Kidney tubule cell (primary cell): Measurements from ENCODE around the gene ME2.
"Not testable (repeated sequence)": the region's sequence is repeated elsewhere in the genome, so short reads cannot be mapped to it uniquely, and the experiment has no call there.

Experiments used
- DNase-seq: peaks from one replicate; pipeline ENCODE4 v3.0.0-alpha.2; 2018; ENCODE audit warnings: low spot score

Gene ME2

DNA sequence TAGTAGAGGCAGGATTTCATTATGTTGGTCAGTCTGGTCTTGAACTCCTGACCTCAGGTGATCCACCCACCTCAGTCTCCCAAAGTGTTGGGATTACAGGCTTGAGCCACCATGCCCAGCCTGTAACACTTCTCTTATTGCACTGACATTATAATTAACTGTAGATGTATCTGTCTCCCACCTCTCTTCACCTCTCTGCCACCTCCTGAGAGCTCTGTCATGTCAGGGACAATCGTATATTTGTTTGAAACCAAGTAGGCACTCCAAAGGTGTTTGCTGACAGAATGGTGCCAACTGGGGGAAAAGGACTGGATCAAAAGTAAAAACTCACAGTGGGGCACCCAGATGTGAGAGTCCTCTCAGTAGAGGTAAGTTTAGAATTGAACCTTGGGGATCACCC lies 17.3 kb upstream of the ME2 start:
- no peak for DNase-seq

DNA sequence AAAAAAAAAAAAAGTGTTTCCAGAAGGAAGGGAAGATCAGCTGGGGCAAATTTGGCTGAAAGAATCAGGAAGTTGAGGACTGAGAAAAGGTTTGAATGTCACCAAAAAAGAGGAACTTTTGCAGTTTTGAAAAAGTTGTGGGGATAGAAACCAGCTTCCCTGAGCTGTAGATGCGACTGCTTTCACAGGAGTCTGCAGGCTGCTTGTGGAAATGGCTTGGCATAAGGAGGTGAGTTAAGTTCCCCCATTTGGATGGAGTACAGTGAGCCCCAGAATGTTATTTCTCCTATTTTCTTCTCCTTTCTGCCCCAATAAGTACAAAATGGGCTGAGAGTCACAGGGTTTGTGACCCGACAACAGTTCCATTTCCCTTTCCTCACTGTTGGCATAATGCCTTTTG lies 16.5 kb upstream of the ME2 start:
- DNase-seq, result no peak

DNA sequence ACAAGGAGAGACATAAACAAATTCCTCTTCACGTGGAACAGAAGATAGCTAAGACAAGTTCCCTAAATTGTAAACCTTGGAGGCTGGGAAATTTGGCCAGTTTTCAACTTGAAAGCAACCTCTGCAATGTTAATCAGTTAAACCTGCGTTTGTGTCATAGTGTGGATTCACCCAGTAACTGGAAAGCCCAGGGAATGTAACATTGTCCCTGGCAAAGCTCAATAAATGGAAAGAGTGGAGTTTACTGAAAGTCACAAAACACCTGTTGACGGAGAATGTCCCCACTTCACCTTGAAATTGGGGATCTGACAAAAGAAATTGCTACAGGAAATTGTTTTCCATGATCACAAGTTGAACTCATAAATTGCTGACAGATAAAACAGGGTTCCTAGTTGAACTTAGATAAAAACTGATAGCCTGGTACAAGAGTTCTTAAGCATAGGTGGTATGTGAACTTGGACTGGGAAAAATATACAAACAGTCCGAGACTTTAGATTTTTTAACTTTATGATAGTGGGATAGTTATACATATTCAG lies 15.0 kb upstream of the ME2 start:
- DNase-seq, result no peak

DNA sequence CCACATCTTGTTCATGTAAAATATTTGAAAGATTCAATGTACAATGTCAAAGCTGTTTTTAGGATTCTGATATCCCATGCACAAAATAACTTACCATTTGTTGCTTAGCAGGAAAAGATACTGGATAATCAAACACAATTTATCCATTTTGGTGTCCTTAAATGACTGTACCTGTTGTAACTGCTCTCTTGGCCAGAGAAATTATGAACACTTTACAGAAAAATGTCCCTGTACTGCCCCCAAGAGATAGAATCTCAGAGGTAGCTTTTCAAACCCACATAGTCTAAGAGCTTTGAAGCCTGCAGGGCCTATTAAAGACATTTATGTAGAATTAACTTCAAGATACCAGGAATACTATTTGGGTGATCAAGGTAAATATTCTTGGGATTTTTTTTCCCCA lies 12.2 kb upstream of the ME2 start:
- peak; percentile 34 for DNase-seq

DNA sequence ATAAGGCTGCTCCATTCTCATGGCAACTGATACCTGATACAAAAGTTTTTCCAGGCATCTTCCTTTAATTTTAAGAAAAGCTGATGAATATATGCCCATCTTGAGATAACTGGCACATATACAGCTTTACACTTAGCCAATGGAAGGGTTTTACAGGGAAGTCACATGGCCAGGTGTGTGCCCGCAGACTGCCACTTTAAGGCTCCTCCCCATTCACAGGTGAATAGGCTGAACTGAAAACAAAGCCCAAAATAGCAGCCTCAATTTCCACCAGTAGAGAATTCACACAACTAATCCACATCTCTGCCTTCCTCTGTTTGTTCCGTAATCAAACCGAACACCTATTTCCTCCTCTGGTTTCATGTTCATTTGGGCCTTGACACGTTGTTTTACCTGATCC lies 9.8 kb upstream of the ME2 start:
- DNase-seq, result no peak

DNA sequence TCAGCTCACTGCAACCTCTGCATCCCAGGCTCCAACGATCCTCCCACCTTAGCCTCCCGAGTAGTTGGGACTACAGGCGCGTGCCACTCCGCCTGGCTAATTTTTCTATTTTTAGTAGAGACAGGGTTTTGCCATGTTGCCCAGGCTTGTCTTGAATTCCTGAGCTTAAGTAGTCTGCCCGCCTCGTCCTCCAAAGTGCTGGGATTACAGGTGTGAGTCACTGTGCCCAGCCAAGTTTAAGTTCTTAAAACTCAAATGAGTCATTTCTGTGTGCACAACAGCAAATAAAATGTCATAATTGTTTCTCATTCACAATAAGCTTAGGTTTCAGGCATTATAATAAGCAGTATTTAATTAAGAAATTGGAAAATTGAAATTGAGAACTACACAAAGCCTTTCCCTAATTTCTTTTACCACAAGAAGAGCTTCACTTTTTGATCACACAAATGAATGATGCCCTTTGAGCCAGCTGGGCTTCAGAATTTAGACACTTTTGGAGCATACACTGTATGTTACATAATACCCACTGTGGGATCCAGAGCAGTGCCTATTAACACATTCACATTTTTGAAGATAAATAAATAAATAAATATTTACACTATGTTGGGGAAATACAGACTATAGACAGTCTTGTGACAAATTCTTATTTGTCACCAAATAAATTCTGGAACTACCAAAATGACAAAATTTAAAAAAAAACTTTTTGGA lies 8.6 kb upstream of the ME2 start:
- peak; percentile 93 for DNase-seq

DNA sequence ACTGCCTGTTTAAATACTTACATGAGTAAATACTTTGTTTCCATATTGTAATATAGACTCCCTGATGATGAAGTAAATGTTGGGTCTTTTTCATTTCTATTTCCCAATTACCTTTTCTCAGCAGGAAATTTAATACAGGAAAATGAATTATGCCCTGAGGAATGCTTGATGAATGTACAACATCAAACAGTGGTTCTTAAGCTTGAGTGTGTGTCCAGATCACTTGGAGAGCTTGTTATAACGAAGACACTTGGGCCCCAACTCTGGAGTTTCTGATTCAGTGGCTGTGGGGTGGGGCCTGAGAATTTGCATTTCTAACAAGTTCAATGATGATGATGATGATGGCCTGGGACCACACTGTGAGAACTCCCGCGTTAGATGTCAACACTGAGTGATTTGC lies 7.1 kb upstream of the ME2 start:
- no peak for DNase-seq

DNA sequence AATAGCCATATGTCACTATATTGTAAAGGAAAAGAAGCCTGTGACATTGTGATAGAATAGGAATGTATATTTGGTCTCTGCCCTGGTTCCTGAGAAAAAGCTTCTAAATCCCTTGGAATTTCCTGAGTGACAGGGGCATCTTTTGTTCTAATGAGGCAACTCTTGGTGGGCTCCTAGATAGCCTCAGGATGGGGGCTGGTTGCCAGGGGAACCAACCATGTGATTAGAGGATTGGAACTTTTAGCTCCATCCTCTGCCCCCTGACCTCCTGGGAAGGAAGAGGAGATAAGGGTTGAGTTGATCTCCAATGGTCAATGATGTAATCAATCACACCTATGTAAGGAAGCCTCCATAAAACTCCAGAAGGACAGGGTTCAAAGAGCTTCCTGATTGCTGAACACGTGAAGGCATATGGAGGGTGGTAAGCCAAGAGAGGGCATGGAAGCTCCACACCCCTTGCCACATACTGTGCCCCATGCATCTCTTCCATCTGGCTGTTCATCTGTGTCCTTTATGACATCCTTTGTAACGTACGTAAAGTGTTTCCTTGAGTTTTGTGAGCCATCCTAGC lies 2.9 kb upstream of the ME2 start:
- DNase-seq, result no peak

DNA sequence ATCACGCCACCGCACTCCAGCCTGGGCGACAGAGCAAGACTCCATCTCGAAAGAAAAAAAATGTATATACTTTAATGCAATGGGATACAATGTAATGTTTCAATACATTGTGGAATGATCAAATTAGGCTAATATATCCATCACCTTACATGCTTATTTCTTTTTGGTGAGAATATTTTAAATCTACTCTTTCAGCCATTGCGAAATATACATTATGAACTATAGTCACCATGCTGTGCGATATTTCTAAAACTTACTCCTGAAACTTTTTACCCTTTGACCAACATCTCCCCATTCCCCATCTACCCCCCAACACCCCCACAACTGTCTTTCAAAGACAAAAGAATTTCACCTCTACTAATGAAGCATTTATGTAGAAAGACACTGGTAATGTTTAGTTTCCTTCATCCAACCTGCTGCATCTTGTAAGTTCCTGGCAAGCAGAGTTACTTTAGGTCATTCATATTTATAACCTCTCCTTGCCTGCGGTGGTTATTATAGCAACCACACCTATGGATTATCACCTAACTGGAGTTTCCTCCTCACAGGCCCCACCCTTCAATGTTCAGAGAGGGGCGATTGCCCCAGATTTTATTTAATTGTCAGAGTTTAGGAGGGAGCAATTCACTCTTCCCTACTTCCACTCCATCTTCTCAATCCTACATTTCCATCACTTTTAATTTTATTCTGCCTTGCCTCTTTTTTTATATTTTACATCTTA lies 1.2 kb upstream of the ME2 start:
- DNase-seq, result no peak

DNA sequence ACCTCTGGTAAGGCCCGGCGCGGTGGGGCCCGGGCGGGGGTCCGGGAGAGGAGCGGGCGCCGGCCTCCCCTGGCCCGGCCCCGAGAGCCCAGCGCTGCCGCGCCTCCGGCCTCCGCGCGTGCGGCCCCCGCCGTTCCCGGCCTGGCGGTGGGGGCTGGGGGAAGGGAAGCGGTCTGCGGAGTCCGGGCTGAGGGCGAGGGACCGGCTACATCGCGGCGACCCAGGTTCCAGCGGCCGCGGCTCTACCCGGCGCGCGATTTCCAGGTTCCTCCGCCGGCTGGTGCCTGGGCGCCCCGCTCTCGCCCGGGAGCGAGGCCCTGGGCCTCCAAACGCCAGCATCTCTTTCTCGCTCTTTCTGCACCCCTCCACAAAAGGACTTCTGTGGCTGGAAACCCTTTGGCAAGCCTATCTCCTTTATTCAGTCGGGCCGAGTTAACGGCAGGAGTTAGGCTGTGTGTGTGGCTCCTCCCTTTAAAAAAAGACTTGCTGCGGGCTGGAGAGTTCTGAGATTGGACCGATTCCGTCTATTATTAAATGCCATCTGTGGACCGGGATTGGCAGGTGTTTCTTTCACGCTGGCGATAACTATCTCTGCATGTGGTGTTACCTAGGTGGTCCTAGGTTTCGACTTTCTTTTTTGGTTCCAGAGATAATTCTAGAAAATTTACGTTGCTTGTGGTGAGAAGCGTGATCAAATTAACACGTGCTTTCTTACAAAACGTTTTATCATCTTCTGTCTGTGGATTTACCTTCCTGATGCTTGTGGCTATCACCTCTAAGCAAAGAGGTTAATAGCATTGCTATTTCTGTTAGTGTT lies 592 bp downstream of the ME2 start:
- peak; percentile 47 for DNase-seq

DNA sequence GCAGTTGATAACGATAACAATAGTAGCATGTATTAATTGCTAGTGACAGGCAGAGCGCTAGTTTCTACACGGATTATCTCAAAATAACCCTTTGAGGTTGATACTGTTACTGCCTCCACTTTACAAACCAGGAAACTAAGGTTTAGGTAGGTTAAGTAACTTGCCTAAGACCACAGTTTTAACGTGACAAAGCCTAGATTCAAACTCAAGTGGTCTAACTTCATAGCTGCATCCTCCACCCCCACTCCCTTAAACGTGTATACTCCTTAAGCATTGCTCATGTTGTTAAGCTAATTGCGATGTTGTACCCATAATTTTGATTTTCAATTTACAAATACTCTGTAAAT lies 1.2 kb downstream of the ME2 start:
- no peak for DNase-seq

DNA sequence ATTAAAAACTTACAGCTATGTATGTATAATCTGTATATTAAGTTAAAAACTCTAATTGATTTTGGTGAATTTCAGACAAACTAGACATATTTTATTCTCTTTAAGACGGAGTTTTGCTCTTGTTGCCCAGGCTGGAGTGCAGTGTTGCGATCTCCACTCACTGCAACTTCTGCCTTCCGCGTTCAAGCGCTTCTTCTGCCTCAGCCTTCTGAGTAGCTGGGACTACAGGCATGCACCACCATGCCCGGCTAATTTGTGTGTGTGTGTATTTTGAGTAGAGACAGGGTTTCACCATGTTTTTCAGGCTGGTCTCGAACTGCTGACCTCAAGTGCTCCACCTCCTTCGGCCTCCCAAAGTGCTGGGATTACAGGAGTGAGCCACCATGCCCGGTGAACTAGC lies 2.0 kb downstream of the ME2 start:
- not testable (repeated sequence) for DNase-seq

DNA sequence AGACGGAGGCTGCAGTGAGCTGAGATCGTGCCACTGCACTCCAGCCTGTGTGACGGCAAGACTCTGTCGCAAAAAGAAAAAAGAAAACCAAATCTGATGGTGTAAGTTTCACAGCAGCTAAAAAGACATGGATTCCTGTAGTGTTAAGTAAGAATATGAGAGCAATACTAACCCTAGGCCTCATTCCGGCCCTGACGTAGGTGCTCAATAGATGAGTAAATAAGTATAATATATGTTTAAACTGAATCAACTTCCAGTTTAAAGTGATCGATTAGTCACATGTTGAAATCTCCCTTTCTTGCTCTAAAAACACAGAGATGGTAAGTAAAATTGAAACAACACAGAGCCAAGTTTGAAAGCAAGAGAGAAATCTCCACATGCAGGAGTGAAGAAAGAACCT lies 8.0 kb downstream of the ME2 start:
- DNase-seq, result no peak

DNA sequence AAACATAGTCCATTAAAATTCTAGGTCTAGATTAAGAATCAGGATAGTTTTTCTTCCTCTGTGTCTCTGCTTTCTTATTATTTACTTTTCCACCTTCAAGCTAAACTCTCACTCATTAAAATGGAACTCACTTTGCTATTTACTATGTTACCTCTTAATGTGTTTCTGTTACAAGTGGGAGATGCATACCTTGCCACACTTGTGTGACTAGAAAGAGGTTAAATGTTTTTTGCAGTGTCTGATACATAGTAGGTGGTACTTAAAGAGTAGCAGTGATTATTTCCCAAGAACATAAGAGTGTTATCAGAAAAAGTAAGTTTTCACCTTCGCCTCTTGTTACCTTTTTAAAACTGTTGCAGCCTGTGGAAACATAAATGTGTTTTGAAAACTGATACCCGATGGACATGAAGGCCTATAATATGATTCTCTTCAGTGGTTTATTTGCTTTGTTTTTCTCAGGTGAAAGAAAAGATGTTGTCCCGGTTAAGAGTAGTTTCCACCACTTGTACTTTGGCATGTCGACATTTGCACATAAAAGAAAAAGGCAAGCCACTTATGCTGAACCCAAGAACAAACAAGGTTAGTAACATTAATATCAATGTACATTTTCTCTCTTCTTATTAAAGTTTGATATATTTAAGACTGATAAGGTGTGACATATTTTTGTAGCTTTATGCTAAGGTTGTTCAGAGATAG lies 16.6 kb downstream of the ME2 start:
- DNase-seq, result no peak

DNA sequence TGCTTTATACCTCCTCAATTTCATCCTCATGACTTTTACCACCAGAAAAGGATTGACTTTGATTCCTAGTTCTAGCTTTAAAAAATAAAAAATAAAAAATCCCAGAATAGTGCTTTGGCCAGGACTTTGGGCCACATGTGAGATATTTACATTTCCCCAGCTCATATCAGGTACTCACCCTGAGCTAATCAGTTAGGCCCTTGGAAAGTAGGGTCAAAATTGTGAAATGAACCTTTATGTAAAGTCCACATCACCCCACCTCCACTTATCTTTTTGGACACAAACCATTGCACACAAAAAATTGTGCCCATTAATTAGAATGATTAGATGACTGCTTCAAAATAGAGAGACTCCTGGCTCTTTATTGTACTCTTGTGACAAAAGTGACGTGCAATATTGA lies 17.2 kb downstream of the ME2 start:
- DNase-seq, result no peak

DNA sequence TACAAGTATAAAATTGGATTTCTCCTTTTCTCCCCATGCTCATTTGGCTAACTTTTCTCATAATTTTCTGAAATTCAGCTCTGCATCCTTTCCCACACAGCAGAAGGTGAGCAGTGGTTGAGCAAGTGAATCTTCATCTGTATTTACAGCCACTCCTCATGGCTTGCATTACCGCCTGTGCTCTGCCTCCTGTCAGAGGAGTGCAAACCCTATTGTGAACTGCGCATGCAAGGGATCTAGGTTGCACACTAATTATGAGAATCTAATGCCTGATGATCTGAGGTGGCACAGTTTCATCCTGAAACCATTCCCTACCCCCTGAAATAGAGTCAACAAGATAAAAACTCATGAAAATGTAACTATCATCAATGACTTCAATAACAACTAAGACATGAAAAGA lies 20.0 kb downstream of the ME2 start:
- no peak for DNase-seq

DNA sequence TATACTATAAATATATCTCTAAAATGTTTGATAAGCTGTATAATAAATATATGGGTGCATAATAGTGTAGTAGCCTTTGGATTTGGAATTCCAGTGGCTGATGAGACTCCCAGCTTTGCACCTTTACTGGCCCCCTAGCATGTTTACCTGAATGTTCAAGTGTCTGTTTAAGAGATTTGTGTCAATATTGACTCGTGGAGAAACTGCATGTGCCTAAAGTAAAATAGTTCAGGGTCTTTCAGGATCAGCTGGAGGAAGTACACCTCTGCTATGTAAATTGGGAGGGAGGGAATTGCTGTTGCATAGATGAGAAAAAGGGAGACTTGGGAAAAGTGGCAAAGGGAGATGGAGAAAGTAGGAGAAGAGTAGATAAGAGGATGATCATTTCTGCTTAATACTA lies 23.9 kb downstream of the ME2 start:
- no peak for DNase-seq

DNA sequence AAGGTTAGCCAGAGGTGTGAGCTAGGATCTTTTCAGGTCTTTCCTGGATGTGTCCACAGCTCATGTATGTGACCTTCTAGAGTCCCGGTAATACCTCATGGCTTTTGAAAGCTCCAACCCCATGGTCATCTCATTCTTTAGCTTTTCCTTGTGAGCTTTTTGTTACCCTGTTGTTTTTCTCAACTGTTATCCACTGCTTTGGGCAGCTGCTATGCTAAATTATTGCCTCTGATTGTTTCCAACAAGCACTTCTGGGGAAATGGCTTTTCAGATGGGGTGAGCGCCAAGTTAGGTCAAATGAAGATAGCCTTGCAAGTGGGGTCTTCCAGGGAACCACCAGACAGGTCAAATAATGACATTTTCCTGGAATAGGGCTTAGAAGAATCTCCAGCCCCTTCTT lies 27.9 kb downstream of the ME2 start:
- DNase-seq, result no peak

DNA sequence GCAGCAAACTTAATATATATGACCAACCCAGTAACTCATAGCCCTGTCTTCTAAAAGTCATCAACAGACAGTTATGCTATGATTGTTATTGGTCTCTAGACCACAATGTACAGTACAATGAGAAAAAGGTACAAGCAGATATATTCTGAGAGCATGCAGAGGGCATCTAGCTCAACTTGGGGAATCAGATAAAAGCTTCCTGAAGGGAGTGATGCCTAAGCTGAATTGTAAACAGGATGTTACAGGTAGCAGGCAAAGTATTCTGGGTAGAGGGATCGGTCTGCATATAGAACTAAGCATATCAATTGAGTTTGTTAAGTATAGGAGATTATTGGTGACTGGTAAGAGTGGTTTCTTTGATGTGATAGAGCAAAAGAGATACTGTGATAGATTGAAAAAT lies 30.3 kb downstream of the ME2 start:
- no peak for DNase-seq

DNA sequence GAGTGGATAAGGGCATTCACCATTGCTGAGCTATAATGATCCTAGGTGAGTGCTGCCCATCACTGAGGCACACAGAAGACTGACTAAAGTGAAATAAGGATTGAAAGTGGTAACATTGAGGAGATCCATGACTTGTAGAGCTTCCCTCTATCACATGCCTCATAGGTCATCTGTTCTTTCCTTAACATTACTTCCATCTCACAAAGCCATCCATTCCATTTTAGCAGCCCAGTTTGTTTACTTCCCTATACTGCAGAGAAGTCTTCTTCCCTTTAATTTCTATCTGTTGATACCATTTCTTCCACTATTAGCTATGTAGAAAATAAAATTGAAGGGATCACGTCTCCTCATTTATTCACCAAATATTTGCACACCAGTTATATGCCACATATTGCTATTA lies 32.1 kb downstream of the ME2 start:
- DNase-seq, result no peak

DNA sequence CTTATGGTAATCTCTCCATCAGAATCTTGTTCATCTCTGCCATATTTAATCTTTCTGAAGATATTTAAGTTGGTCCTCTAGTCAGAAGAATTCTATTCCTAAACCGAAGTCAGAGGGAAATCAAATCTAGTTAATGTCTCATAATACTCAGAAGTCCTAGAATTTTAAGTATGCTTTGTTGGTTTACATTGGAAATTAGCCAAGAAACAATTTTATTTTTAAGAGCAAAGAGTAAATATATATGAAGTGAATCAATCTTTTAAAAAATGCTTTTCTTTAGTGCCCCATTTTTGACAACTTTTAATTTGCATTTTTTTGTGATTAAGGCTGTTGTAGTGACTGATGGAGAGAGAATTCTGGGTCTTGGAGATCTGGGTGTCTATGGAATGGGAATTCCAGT lies 38.1 kb downstream of the ME2 start:
- no peak for DNase-seq

DNA sequence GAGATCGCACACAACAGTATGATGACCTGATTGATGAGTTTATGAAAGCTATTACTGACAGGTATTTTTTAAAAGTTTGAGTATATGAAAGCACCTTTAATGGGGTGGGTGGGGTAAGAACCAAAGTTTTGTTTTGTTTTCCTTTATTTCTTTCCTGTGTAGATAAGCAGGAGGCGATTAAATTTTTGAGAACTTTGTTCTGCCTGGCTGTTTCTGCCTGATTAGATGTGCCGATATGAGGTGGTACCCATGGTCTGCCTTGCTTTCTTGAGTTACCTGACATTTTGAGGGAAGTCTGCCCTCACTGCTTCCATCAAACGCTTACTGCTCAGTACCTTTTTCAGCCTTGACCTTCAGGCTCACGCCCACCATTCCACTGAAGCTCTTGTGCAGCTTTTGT lies 39.2 kb downstream of the ME2 start:
- no peak for DNase-seq
